IMR-90 (cell line): ENCODE results near the gene LGALS12. TPM values are rescaled to one million over a fixed set of nuclear protein-coding genes. Genes with fewer than 3 reads are reported as not detected.
A peak's percentile ranks its signal among the peaks of the same experiment; 100 is the strongest.

Source experiments
- ATAC-seq: fragments of 200-7000 bp; cut with Tn5 transposase; 2 replicates; pipeline ENCODE4 v1.9.1; 2020; ENCODE audit warnings: low read depth, mild to moderate bottlenecking, moderate library complexity
- BruUV-seq: library from RNA; stranded (reverse); fragments of 400-500 nt; replicated peaks from 2 replicates; lab custom pipeline; 2021; lab: Mats Ljungman, UMichigan
- CTCF ChIA-PET: fragments of 300-600 bp; formaldehyde crosslinking; extraction: SDS; loops from one replicate; lab custom pipeline; 2021; ENCODE audit warnings: antibody characterized with exemption; lab: Yijun Ruan, JAX
- POLR2A ChIA-PET: fragments of 300-600 bp; sonication (Branson Sonifier 250); formaldehyde crosslinking; loops from one replicate; lab custom pipeline; 2022; ENCODE audit warnings: antibody characterized with exemption; ENCODE audit not compliant: unreplicated experiment; lab: Charles Lee
- DNase-seq: peaks from one replicate; pipeline ENCODE4 v3.0.0; 2013
- H2AFZ ChIP-seq: replicated peaks from 2 replicates; pipeline ENCODE3; 2013; ENCODE audit warnings: low read length, mild to moderate bottlenecking; ENCODE audit not compliant: poor library complexity
- H2AK5ac ChIP-seq: 2 replicates; pipeline ENCODE4 v1.6.1; 2013; ENCODE audit warnings: low read depth, low read length, inconsistent platforms
- H2AK9ac ChIP-seq: replicated peaks from 2 replicates; pipeline ENCODE3; 2013; ENCODE audit warnings: mild to moderate bottlenecking, low read depth, low read length, moderate library complexity; ENCODE audit not compliant: poor library complexity
- H2BK120ac ChIP-seq: 2 replicates; pipeline ENCODE4 v1.6.1; 2013; ENCODE audit warnings: low read depth, low read length, inconsistent platforms
- H2BK15ac ChIP-seq: 3 replicates; pipeline ENCODE4 v1.6.1; 2013; ENCODE audit warnings: low read depth, low read length, inconsistent platforms
- H2BK20ac ChIP-seq: 2 replicates; pipeline ENCODE4 v1.6.1; 2013; ENCODE audit warnings: low read depth, mild to moderate bottlenecking, inconsistent platforms, low read length, moderate library complexity
- H2BK5ac ChIP-seq: 2 replicates; pipeline ENCODE4 v1.6.1; 2013; ENCODE audit warnings: mild to moderate bottlenecking, low read depth, low read length, inconsistent platforms; ENCODE audit not compliant: poor library complexity, severe bottlenecking
- H3K14ac ChIP-seq: replicated peaks from 2 replicates; pipeline ENCODE4 v1.6.1; 2013; ENCODE audit warnings: low read depth, low read length, inconsistent platforms
- H3K18ac ChIP-seq: 2 replicates; pipeline ENCODE4 v1.6.1; 2013; ENCODE audit warnings: low read depth, low read length, control low read depth
- H3K23ac ChIP-seq: 2 replicates; pipeline ENCODE4 v1.6.1; 2013; ENCODE audit warnings: low read depth, low read length, inconsistent platforms
- H3K27ac ChIP-seq: 2 replicates; pipeline ENCODE4 v1.5.1; 2013; ENCODE audit warnings: mild to moderate bottlenecking, control low read depth, low read length; ENCODE audit not compliant: insufficient read depth
- H3K27me3 ChIP-seq: 2 replicates; pipeline ENCODE4 v1.6.1; 2013; ENCODE audit warnings: low read length; ENCODE audit not compliant: control insufficient read depth, insufficient read depth
- H3K36me3 ChIP-seq: 2 replicates; pipeline ENCODE4 v1.6.1; 2013; ENCODE audit warnings: low read length, mixed read lengths; ENCODE audit not compliant: control insufficient read depth, insufficient read depth
- H3K4ac ChIP-seq: 2 replicates; pipeline ENCODE4 v1.6.1; 2013; ENCODE audit warnings: low read depth, low read length, inconsistent platforms
- H3K4me1 ChIP-seq: 2 replicates; pipeline ENCODE4 v1.6.1; 2013; ENCODE audit warnings: low read length, mixed read lengths; ENCODE audit not compliant: control insufficient read depth, insufficient read depth
- H3K4me2 ChIP-seq: 2 replicates; pipeline ENCODE4 v1.6.1; 2013; ENCODE audit warnings: low read depth, mild to moderate bottlenecking, control low read depth, low read length, moderate library complexity
- H3K4me3 ChIP-seq: 2 replicates; pipeline ENCODE4 v1.5.1; 2013; ENCODE audit warnings: low read depth, mild to moderate bottlenecking, control low read depth, low read length, moderate library complexity; ENCODE audit not compliant: insufficient read depth
- H3K56ac ChIP-seq: 2 replicates; pipeline ENCODE4 v1.6.1; 2013; ENCODE audit warnings: low read length, inconsistent platforms; ENCODE audit not compliant: insufficient read depth; ENCODE audit errors: extremely low read depth
- H3K79me1 ChIP-seq, 2 experiments: 2 replicates each; pipeline ENCODE4 v1.6.1; 2013; ENCODE audit warnings: low read length in 2 of 2, inconsistent platforms in 1 of 2, low read depth in 1 of 2
- H3K9ac ChIP-seq: 2 replicates; pipeline ENCODE4 v1.6.1; 2013; ENCODE audit warnings: low read depth, low read length, control low read depth
- H3K9me1 ChIP-seq: 2 replicates; pipeline ENCODE4 v1.6.1; 2013; ENCODE audit warnings: low read length, inconsistent platforms; ENCODE audit not compliant: insufficient read depth
- H3K9me3 ChIP-seq: 2 replicates; pipeline ENCODE4 v1.6.1; 2013; ENCODE audit warnings: low read length; ENCODE audit not compliant: control insufficient read depth, insufficient read depth
- H4K20me1 ChIP-seq: 2 replicates; pipeline ENCODE4 v1.6.1; 2013; ENCODE audit warnings: low read length, inconsistent platforms; ENCODE audit not compliant: insufficient read depth
- H4K5ac ChIP-seq: 2 replicates; pipeline ENCODE4 v1.6.1; 2013; ENCODE audit warnings: mild to moderate bottlenecking, low read depth, low read length, control low read depth
- H4K8ac ChIP-seq, 2 experiments: 2 replicates each; pipeline ENCODE4 v1.6.1; 2013; ENCODE audit warnings: low read depth in 2 of 2, low read length in 2 of 2, control low read depth in 1 of 2, inconsistent platforms in 1 of 2
- H4K91ac ChIP-seq: 2 replicates; pipeline ENCODE4 v1.6.1; 2013; ENCODE audit warnings: low read depth, low read length, inconsistent platforms; ENCODE audit not compliant: insufficient read depth
- CHD1 ChIP-seq: IDR thresholded peaks from 2 replicates; pipeline ENCODE4 v1.6.1; 2012; ENCODE audit warnings: low read depth, low read length, improper control_type of control experiment
- RAD21 ChIP-seq: IDR thresholded peaks from 2 replicates; pipeline ENCODE4 v1.6.1; 2012; ENCODE audit warnings: low read length, improper control_type of control experiment
- SMC3 ChIP-seq: fragments of 150-350 bp; IDR thresholded peaks from 2 replicates; pipeline ENCODE4 v1.6.1; 2016; ENCODE audit warnings: low read depth, mild to moderate bottlenecking, antibody characterized with exemption, low read length, moderate library complexity
- USF2 ChIP-seq: fragments of 150-350 bp; IDR thresholded peaks from 2 replicates; pipeline ENCODE4 v1.6.1; 2017; ENCODE audit warnings: mild to moderate bottlenecking, antibody characterized with exemption, low read length, low read depth
- WGBS, 2 experiments: methylation state at CpG; one replicate each; pipeline versions ENCODE4 v1.1.5 to v1.1.7; 2013; ENCODE audit warnings: missing lambda C conversion rate in 2 of 2; ENCODE audit not compliant: insufficient read length in 1 of 2; ENCODE audit errors: extremely low coverage in 2 of 2; 5-methylcytosine and 5-hydroxymethylcytosine counted together
- dilution Hi-C: fragments of 300-500 bp; cut with HindIII; formaldehyde crosslinking; loops from one replicate; pipeline ENCODE4 v1.14.3; 2018; ENCODE audit warnings: low sequenced_read_pairs; ENCODE audit not compliant: unreplicated experiment
- in situ Hi-C: fragments of 300-500 bp; cut with MboI; formaldehyde crosslinking; loops from 3 replicates; pipeline ENCODE4 v1.14.3; 2019; ENCODE audit warnings: low sequenced_read_pairs, inconsistent platforms, mixed read lengths
- intact Hi-C: fragments of 100-400 bp; cut with micrococcal nuclease; formaldehyde crosslinking; loops from 2 replicates; pipeline ENCODE4 v1.10.0; 2022
- polyA plus RNA-seq, 3 experiments: library from polyadenylated mRNA; depleted of rRNA; stranded (reverse); fragments of >200 nt; gene quantifications; 2 replicates each; pipeline ENCODE4 v1.2.3, GENCODE V29; 2012; ENCODE audit warnings: low replicate concordance in 1 of 3
- total RNA-seq: library from RNA; depleted of rRNA; stranded (reverse); fragments of >200 nt; gene quantifications from 2 replicates; pipeline ENCODE4 v1.2.3, GENCODE V29; 2012

The LGALS12 gene
- total and polyA plus RNA-seq, 2 of the 4 experiments (the other 2 are of a cell fraction): not detected

GRCh38 chr11:63491240-63491587, 14.7 kb upstream of the LGALS12 start:
- no peak overlapping the region for H3K56ac ChIP-seq
- peak overlapping the region; percentile 63 for H2AFZ ChIP-seq
- ChIA-PET POLR2A (no interaction called here), CTCF (no interaction called here)
- no peak overlapping the region for H4K8ac ChIP-seq
- no peak overlapping the region for H2BK15ac ChIP-seq
- no peaks in the 10 kb centered on the region for H3K36me3 ChIP-seq
- no peak overlapping the region for H3K23ac ChIP-seq
- 2% methylated on average over 10 of the region's 13 CpGs; no CpG with 5 or more reads in 1 of the 2 experiments for WGBS, 2 experiments
- no peaks in the 10 kb centered on the region for H3K9me3 ChIP-seq
- H3K9ac ChIP-seq: no peak overlapping the region
- no peak overlapping the region for H4K91ac ChIP-seq
- H3K4ac ChIP-seq: no peak overlapping the region
- H3K18ac ChIP-seq: no peak overlapping the region
- H2BK120ac ChIP-seq: no peak overlapping the region
- no peak overlapping the region for H3K14ac ChIP-seq
- H3K27me3 ChIP-seq: peaks cover 39% of the 10 kb centered on the region
- no peak for DNase-seq
- no peak overlapping the region for H2AK5ac ChIP-seq
- intact Hi-C loops: no loop called here
- no peak overlapping the region for H2BK5ac ChIP-seq
- no peaks in the 10 kb centered on the region for H4K20me1 ChIP-seq
- in situ Hi-C loops: loop anchor here (25.0 kb wide), 1 partner anchor 446 kb away; the partner anchor contains the start of gene NAA40
- no peaks in the 10 kb centered on the region for H3K79me1 ChIP-seq
- H3K9me1 ChIP-seq: no peaks in the 10 kb centered on the region; the same call in 1 of the 2 replicates
- H3K4me3 ChIP-seq: no peak overlapping the region; the same call in 1 of the 2 replicates
- no peaks in the 10 kb centered on the region for H3K4me1 ChIP-seq
- H2AK9ac ChIP-seq: no peak overlapping the region
- no peak overlapping the region for H4K5ac ChIP-seq
- H3K27ac ChIP-seq: no peak overlapping the region
- H2BK20ac ChIP-seq: no peak overlapping the region
- TF ChIP-seq USF2: no peak
- no peak for TF ChIP-seq CHD1
- no peak for TF ChIP-seq RAD21
- TF ChIP-seq SMC3: no peak
- dilution Hi-C loops: no loop called here
- peak overlapping the region; percentile 38; the same call in 1 of the 2 replicates for H3K4me2 ChIP-seq
- BruUV-seq: no TSS peak
- ATAC-seq: no peak
